NCI-H2171 (cell line): ENCODE data around the gene ATOSA.

ENCODE experiments used
- DNase-seq: peaks from one replicate; lab custom pipeline; 2025; lab: John Stamatoyannopoulos, UW

Gene ATOSA

DNA sequence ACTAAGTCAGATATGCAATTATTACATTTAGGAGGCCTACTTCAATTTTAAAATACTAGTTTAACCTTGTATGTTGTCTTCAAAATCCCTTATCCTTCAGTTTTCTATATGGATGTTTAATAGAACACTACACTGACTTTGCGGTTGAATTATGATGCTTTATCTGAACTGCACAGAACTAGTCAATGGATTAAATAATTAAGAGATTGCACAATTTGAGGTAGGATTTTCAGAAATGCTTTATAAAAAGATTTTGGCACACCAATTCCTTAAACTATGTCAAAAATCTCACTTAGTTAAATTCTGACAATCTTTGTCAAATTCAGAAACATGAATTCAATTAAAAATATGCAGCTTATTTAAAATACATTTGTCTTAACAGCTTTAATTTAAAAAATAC, 28.1 kb downstream of the ATOSA start:
- DNase-seq = no peak

DNA sequence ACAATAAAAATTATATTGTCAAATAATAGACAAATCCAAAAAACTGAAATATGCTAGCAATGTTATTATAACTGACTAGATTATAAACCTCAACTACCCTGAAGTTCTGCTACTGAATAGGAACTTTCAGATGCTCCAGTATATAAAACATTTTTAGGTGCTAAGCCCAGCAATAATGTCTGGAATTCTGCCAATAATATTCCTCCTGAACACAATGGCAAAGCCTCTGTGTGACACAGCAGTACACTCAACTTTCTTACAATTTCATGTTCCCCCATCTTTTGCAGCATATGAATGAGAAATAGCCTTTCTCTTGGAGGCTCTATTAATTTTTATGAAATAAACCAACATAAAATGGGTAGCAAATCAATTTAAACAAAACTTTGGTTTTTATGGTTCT, 29.5 kb downstream of the ATOSA start:
- DNase-seq = no peak

DNA sequence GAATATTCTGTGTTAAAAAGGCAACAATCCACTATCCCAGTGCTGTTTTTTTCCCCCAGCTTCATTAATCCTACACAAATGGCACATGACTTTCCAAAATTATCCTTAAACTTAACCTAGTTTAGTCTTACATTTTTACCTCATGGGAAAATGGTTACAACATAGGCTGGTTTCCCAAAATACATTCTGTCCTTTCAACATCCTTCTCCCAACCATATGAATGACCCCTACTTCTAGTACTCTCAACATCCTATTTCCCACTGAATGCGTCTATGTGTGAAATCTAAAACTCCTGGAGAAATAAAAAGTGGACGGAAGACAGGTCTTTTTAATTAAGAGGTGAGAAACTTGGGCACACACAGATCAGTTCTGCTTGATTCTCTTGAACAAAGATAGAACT, 33.3 kb downstream of the ATOSA start:
- no peak for DNase-seq

DNA sequence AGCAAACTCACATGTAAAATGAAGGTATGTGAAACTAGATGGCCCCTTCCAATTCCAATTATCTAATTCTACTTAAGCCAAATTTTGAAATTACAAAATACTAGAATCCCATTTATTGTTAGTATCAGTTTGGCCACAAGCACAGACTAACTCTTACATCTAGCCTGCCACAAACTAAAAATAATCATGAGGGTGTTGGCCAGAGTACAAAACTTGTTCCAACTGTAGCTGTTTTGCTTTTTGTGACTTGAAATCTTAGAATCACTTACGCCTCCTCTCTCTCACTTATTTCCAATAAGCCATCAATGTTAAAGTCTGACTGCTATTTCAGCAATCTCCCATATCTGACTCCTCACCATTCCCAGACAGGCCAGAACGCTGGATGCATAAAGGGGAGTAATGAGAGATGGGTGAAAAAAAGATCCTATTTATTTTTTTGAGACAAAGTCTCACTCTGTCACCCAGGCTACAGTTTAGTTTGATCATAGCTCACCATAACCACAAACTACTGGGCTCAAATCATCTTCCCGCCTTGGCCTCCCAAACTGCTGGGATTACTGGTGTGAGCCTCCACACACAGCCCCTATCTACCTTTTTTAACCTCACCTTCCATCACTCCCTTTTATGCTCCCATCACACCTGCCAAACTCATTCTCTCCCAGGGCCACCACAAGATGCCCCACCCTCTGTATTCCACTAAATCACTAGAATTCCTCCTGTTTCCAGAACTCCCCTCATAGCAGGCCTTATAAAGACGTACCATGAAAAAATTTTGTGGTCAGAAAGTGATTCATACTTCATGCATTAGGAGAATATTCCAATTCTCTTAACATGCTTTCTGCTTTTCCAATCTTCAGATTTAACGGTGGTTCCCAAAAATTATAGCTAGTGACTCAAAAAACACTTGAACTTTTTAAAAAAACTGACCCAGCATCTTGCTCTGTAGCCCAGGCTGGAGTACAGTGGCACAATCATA, 36.5 kb downstream of the ATOSA start:
- no peak for DNase-seq

DNA sequence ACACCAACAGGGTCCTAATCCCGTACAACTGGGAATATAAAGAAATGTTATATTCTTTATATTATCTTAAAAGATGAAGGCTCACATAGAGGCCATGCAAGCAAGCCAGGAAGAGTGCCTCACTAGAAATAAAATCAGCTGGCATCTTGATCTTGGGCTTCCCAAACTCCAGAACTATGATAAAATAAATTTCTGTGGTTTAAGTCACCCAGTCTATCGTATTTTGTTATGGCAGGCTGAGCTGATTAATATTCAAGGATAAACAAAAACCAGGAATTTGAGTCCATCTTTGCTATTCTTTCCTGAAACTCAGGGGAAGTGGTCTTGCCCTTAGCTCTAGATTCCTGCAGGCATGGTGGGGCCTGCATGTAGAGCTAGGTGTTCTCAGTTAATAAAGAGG, 42.7 kb downstream of the ATOSA start:
- no peak for DNase-seq

DNA sequence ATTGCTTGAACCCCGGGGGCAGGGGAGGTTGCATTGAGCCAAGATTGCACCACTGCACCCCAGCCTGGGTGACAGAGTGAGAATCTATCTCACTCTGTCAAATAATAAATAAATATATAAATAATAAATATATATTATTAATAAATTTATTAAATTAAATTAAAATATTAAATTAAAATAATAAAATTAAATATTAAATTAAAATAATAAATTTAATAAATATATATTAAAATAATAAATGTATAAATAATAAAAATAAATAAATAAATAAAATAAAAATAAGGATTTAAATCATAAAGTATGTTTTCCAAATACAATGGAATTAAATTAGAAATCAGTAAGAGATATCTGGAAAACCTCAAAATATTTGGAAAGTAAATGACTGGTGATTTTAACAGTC, 43.3 kb downstream of the ATOSA start:
- no peak for DNase-seq
